Measurements from ENCODE around the gene NRXN3.

The NRXN3 gene

DNA sequence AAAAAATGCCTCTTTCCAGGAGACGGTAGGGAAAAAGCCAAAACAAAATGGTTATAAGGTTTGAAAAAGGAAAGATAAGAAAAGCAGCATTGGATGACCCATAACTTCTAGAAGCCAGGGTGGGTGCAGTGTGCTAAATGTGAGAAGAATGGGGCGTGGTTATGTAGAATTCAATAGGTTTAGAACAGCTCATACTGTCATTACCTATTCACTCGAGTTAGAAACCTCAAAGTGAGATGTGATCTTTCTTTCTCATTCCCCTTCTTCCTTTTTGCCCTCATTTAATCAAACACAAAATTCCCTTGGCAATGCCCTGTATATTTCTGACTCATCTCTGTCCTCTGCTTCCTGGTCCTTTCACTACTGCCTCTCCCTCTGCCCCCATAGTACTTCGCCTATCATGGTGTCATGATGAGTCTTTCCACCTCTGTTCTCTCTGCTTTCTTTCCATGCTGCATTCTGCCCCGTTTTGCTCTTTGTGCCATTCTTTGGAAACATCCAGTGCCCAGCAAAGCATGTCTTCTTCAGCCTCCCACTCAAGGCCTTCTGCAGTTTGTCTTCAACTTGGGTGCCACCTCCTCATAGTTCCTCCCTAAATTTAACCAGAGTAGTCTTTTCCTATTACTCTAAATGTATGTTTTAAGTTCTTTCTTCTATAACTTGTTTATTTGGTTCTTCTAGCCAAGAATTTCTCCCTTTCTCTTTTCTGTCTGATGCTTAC, 496.3 kb downstream of the NRXN3 start:
- no peak for DNase-seq (ENCODE audit: extremely low read depth, insufficient read length)
- no peaks in the 10 kb centered on the region for H3K36me3 ChIP-seq (ENCODE audit: control insufficient read depth, insufficient read depth, low read length)
- TF ChIP-seq CTCF (IDR thresholded peaks at IDR 0.05; ENCODE audit: insufficient read depth, low read length, poor library complexity, severe bottlenecking), result no peak
- H3K4me3 ChIP-seq (replicated peaks; ENCODE audit: low read depth, low read length), result no peak overlapping the region
- no peaks in the 10 kb centered on the region for H3K27me3 ChIP-seq (replicated peaks; ENCODE audit: control insufficient read depth, insufficient read depth, low read length)

- no peak for TF ChIP-seq CTCF (IDR thresholded peaks at IDR 0.05; ENCODE audit: insufficient read depth, low read length, poor library complexity, severe bottlenecking)
- no peaks in the 10 kb centered on the region for H3K27me3 ChIP-seq (replicated peaks; ENCODE audit: control insufficient read depth, insufficient read depth, low read length)
- no peak for DNase-seq (ENCODE audit: extremely low read depth, insufficient read length)
These were observed 497.0 kb downstream of the NRXN3 start for GRCh38 chr14:78667141-78667540.

GRCh38 chr14:78673845-78674244, 503.7 kb downstream of the NRXN3 start:
- peak; percentile 10 for TF ChIP-seq CTCF (IDR thresholded peaks at IDR 0.05; ENCODE audit: insufficient read depth, low read length, poor library complexity, severe bottlenecking)
- DNase-seq (ENCODE audit: extremely low read depth, insufficient read length), result no peak
- H3K4me3 ChIP-seq (replicated peaks; ENCODE audit: low read depth, low read length), result no peak overlapping the region

More at GRCh38 chr14:78667141-78667540, 497.0 kb downstream of the NRXN3 start:
- Histone ChIP-seq H3K4me3 (replicated peaks; ENCODE audit: low read depth, low read length) (no peak overlapping the region), H3K36me3 (ENCODE audit: control insufficient read depth, insufficient read depth, low read length) (no peaks in the 10 kb centered on the region)

GRCh38 chr14:78674820-78675219, 504.6 kb downstream of the NRXN3 start:
- Histone ChIP-seq H3K4me3 (replicated peaks; ENCODE audit: low read depth, low read length) (no peak overlapping the region), H3K36me3 (ENCODE audit: control insufficient read depth, insufficient read depth, low read length) (no peaks in the 10 kb centered on the region), H3K27me3 (replicated peaks; ENCODE audit: control insufficient read depth, insufficient read depth, low read length) (no peaks in the 10 kb centered on the region)
- DNase-seq (ENCODE audit: extremely low read depth, insufficient read length), result no peak
- no peak for TF ChIP-seq CTCF (IDR thresholded peaks at IDR 0.05; ENCODE audit: insufficient read depth, low read length, poor library complexity, severe bottlenecking)

More at GRCh38 chr14:78673845-78674244, 503.7 kb downstream of the NRXN3 start:
- Histone ChIP-seq H3K27me3 (replicated peaks; ENCODE audit: control insufficient read depth, insufficient read depth, low read length) (no peaks in the 10 kb centered on the region), H3K36me3 (ENCODE audit: control insufficient read depth, insufficient read depth, low read length) (no peaks in the 10 kb centered on the region)

DNA sequence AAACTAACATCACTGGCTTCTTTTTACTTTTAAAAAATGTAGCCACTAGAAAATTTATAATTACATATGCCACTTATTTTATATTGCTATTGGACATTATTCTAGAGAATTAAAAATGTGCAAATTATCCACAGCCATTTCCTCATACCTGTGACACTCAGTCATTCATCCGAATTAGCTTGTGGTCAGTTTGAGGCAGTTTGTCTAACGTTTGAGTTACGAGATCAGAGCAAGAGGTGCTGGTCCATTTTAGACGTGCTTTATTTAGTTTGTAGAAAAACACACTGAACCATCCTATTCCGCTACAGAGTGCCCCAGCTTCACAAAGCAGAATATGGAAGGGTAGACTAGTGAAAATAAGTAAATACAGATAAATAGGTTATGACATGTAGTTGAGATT, 513.0 kb downstream of the NRXN3 start:
- Histone ChIP-seq H3K27me3 (replicated peaks; ENCODE audit: control insufficient read depth, insufficient read depth, low read length) (no peaks in the 10 kb centered on the region), H3K36me3 (ENCODE audit: control insufficient read depth, insufficient read depth, low read length) (no peaks in the 10 kb centered on the region), H3K4me3 (replicated peaks; ENCODE audit: low read depth, low read length) (no peak overlapping the region)
- TF ChIP-seq CTCF (IDR thresholded peaks at IDR 0.05; ENCODE audit: insufficient read depth, low read length, poor library complexity, severe bottlenecking), result no peak
- no peak for DNase-seq (ENCODE audit: extremely low read depth, insufficient read length)

Data from GM06990 (cell line).